Measurements from ENCODE around the gene TSC22D2.

DNA sequence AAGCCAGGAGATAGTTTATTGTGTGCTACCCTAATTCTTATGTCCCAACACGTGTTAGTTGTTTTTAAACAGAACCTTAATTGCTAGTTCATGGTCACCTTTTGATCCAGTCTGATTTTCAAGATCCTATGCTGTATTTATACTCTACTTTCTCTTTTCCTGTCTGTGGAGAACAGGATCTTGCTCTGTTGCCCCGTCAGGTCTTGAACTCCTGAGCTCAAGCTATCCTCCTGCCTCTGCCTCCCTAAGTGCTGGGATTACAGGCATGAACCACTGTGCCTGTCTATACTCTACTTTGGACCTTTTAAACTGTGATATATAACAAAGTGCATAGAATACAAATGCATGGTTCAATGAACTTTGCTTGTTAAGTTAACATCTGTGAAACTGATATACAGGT is 44.7 kb upstream of the TSC22D2 start:
- TF ChIP-seq EZH2 (optimal IDR thresholded peaks at IDR 0.05; ENCODE audit: low read depth, low read length) (no peak), EZH2phosphoT487 (IDR thresholded peaks at IDR 0.05; ENCODE audit: low read length) (no peak)
- TF ChIP-seq, protein P1, sequence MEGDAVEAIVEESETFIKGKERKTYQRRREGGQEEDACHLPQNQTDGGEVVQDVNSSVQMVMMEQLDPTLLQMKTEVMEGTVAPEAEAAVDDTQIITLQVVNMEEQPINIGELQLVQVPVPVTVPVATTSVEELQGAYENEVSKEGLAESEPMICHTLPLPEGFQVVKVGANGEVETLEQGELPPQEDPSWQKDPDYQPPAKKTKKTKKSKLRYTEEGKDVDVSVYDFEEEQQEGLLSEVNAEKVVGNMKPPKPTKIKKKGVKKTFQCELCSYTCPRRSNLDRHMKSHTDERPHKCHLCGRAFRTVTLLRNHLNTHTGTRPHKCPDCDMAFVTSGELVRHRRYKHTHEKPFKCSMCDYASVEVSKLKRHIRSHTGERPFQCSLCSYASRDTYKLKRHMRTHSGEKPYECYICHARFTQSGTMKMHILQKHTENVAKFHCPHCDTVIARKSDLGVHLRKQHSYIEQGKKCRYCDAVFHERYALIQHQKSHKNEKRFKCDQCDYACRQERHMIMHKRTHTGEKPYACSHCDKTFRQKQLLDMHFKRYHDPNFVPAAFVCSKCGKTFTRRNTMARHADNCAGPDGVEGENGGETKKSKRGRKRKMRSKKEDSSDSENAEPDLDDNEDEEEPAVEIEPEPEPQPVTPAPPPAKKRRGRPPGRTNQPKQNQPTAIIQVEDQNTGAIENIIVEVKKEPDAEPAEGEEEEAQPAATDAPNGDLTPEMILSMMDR (IDR thresholded peaks at IDR 0.05; ENCODE audit: low read length): no peak

All from MM.1S (cell line).